GM12891 (cell line): Measurements from ENCODE around the gene PTPRO.

Experiments used
- DNase-seq: peaks from one replicate; pipeline ENCODE4 v3.0.0; 2011; ENCODE audit warnings: low spot score; ENCODE audit not compliant: insufficient read length
- FAIRE-seq: peaks from 2 replicates; lab custom pipeline; 2011; peaks lifted over from hg19 to GRCh38; lab: Jason Lieb, UNC
- PAX5 ChIP-seq: IDR thresholded peaks from 2 replicates; pipeline ENCODE4 v1.6.1; 2011; ENCODE audit warnings: low read length, moderate library complexity, mild to moderate bottlenecking; ENCODE audit not compliant: insufficient read depth, severe bottlenecking
- POLR2A ChIP-seq: IDR thresholded peaks from 2 replicates; pipeline ENCODE4 v1.6.1; 2011; ENCODE audit warnings: low read depth, low read length, control low read depth
- POLR2AphosphoS5 ChIP-seq: IDR thresholded peaks from 2 replicates; pipeline ENCODE4 v1.6.1; 2011; ENCODE audit warnings: low read depth, low read length, control low read depth
- POU2F2 ChIP-seq: IDR thresholded peaks from 2 replicates; pipeline ENCODE4 v1.6.1; 2011; ENCODE audit warnings: low read depth, mild to moderate bottlenecking, control low read depth, low read length, moderate library complexity
- SPI1 ChIP-seq: IDR thresholded peaks from 2 replicates; pipeline ENCODE4 v1.6.1; 2011; ENCODE audit warnings: low read depth, low read length, control low read depth
- TAF1 ChIP-seq: IDR thresholded peaks from 2 replicates; pipeline ENCODE4 v1.6.1; 2011; ENCODE audit warnings: low read depth, low read length, control low read depth

The PTPRO gene

DNA sequence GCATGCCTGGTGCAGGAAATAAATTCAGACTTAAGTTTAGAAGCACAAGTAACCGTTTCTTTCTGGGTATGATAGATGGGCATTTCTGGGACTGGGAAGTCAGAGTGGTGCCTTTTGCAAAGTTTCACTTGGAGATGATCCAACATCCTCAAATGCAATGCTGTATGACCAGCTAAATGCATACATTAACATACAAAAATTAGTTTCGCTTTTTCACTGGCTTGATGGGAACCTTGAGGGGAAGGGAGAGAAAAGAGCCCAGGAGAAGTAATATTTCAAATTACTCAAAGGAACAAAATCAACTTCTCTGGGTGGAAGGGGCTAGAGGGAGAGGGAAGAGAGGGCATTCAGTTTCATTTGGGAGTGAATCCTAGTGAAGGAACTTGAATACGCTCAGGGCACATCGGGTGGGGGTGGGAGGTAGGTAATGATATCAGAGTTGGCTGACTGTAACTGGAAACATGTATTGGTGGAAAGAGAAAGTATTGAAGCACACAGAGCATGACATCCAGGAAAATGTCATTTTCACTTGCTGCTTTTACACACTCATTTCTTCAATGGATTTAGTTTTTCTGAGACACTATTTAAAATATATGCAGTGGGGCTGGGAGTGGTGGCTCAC is 175.5 kb downstream of the PTPRO start:
- FAIRE-seq (no peak), DNase-seq (no peak)
- TF ChIP-seq SPI1, result no peak
- no peak for TF ChIP-seq POU2F2
- TF ChIP-seq TAF1, result no peak

DNA sequence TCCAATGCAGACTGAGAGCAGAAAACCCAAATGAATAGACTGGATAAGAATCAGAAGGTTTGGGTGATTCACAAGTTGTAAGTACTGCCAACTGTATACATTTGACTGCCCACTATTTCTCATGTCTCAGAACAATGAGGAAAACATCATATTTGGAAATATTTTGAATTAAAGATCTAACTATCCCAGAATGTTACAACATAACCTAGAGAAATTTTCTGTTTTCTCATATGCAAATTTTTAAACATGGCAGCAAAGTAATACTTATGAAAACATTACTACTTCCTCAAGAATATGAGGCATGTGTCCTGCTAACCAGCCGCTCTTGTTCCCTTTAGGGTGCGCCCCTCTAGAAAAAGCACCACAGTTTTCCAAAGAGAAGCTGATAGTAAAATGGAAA is 179.9 kb downstream of the PTPRO start:
- no peak for DNase-seq
- no peak for FAIRE-seq
- TF ChIP-seq POLR2AphosphoS5, result no peak
- TF ChIP-seq PAX5, result no peak
- TF ChIP-seq SPI1, result no peak
- TF ChIP-seq POLR2A, result no peak
- no peak for TF ChIP-seq POU2F2
- TF ChIP-seq TAF1, result no peak

DNA sequence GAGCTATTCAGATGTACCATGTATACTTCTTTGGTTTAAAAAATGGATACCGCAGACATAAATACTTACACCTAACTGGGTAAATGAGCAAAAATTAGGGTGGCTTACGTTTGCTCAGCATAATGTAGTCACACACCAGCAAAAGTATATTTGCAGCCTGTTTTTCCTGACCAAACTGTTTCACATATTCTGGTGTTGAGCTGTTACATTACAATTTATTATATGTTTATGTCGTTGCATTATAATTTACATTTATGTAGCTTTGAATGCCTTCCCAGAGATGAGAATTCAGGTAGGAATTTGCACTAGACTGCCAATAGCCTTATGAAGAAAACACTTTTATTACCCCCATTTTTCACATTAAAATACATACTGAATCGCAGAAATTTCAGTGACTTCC is 183.3 kb downstream of the PTPRO start:
- no peak for FAIRE-seq
- no peak for DNase-seq
- no peak for TF ChIP-seq POLR2AphosphoS5
- TF ChIP-seq POLR2A, result no peak

DNA sequence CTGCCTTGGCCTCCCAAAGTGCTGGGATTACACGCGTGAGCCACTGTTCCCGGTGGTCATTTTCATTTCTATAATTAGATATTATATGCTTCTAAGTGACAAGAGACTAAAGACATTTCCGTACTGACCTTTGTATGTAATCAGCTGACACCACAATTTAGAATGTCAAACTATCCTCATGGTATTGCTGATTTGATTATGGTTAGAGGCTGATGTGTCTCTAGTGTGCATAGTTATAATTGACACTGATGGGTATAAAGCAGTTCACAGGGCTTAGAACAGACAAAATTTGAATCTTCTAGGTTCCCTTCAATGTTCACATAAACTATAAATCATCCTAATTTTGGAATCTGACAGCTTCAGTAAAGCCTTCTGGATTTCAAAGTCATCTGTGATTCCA is 192.7 kb downstream of the PTPRO start:
- no peak for DNase-seq
- no peak for TF ChIP-seq TAF1
- no peak for TF ChIP-seq PAX5
- no peak for TF ChIP-seq POLR2A
- no peak for TF ChIP-seq SPI1
- no peak for TF ChIP-seq POU2F2
- TF ChIP-seq POLR2AphosphoS5, result no peak
- FAIRE-seq, result no peak

DNA sequence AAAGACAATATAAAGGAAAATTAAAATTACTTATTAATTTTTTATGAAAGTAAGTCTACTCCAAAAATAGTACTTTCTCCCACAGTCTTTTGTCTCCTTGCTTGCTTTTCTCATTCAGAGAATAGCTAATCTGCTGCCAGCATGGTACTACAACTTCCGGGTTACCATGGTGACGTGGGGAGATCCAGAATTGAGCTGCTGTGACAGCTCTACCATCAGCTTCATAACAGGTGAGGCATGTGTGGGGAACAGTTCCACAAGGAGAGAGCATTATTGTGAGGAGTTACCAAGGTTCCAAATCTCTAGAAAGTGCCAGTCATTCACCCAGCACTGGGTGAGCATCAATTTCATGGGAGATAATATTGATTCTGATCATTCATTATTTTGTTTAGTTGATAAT is 197.8 kb downstream of the PTPRO start:
- DNase-seq, result no peak
- TF ChIP-seq POLR2A, result no peak
- no peak for TF ChIP-seq POLR2AphosphoS5
- TF ChIP-seq TAF1, result no peak
- no peak for TF ChIP-seq POU2F2
- no peak for TF ChIP-seq PAX5
- TF ChIP-seq SPI1, result no peak
- FAIRE-seq, result no peak

DNA sequence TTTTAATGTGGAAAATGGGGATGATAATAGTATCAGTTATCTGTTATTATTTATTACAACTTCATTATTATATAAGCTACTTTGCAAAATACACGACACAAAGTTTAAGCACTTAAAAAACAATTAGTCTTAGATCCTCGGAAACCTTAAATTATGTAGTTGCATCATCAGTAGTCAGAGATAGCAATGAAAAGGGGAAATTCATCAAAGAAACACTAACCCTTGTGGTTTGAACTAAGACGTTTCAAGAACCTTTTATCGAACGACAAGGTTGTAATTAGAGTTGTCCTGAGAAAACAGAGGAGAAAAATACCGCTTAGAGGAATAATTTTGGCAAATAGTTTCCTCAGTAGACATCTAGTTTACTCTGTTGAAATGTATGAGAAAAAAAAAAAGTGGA is 198.5 kb downstream of the PTPRO start:
- FAIRE-seq (no peak), DNase-seq (no peak)
- no peak for TF ChIP-seq PAX5
- TF ChIP-seq POU2F2, result no peak
- no peak for TF ChIP-seq SPI1
- no peak for TF ChIP-seq POLR2A
- TF ChIP-seq TAF1, result no peak
- TF ChIP-seq POLR2AphosphoS5, result no peak

DNA sequence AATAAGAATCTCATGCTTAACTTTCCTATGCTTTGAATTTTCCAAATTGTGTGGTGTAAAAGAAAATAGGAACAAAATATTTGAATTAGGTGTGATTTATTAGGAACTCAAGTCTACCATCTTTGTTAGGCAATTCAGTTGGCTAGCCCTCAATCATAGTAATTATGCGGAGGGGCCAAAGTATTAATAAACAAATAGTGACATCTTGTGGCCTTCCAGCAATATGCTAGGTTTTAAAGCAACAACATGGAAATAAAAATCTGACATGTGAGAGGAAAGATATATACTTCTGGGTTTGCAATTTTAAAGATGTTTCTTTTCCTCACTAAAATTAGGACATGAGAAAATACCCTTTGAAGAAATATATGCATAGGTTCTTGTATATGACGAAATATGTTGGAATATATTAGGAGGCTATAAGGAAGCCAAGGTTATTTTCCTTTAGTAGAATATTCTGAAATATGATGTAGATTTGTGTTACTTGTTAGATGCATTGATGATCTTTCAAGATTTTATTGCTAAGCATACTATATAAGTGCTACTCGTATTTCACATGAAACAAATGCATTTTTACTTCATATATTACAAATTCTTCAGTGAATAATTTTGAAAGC is 200.4 kb downstream of the PTPRO start:
- FAIRE-seq (peak; percentile 78), DNase-seq (no peak)
- TF ChIP-seq SPI1, result no peak
- no peak for TF ChIP-seq POU2F2
- TF ChIP-seq TAF1, result no peak
- TF ChIP-seq POLR2A, result no peak
- no peak for TF ChIP-seq POLR2AphosphoS5
- TF ChIP-seq PAX5, result no peak

DNA sequence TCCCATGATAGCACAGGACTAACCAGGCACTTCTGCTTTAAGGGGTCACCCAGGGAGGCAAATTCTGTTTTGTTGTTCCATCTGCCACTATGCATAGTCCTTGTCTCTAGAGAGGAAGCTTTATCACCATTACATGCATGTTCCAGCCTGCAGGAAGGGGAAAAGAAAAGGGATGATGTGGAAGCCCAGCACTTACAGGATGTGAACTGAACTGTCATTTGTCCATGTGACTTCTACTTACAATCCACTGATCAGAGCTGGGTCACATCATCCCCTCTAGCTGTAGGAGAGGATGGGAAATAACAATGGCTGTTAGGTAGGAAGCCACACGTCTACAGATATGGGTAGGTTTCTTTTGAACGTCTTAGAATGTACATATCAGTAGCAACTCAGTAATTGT is 203.1 kb downstream of the PTPRO start:
- DNase-seq (no peak), FAIRE-seq (peak; percentile 56)
- TF ChIP-seq POU2F2 (no peak), POLR2AphosphoS5 (no peak), PAX5 (no peak), POLR2A (no peak), TAF1 (no peak), SPI1 (no peak)

DNA sequence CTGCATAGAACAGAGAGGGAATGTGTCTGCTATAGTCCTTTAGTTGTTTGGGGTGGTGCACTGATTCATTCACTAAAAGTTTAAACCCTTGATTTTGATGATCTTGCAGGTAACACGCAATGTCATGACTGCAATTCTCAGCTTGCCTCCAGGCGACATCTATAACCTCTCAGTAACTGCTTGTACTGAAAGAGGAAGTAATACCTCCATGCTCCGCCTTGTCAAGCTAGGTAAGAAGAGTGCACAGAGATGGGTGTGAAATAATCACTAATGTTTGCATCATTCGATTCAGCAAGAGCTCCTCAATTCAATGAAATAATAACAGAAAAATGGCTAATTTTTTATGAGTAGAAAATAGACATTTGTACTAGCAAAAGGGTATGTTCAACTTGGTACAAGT is 203.7 kb downstream of the PTPRO start:
- no peak for TF ChIP-seq POU2F2
- TF ChIP-seq SPI1, result no peak
- no peak for TF ChIP-seq POLR2A
- TF ChIP-seq PAX5, result no peak
- no peak for TF ChIP-seq POLR2AphosphoS5
- TF ChIP-seq TAF1, result no peak
- DNase-seq (no peak), FAIRE-seq (peak; percentile 98)
